Measurements from ENCODE around the gene NCAPG2. TPM values are rescaled to one million over a fixed set of nuclear protein-coding genes. Genes with fewer than 3 reads are reported as not detected.
"Not testable (repeated sequence)": the region's sequence is repeated elsewhere in the genome, so short reads cannot be mapped to it uniquely, and the experiment has no call there.

NCAPG2 gene
- total RNA-seq, 1 donor from 2014 or later, result 3.2 TPM

GRCh38 chr7:158631574-158632195 is 72.9 kb downstream of the NCAPG2 start:
- no peak for FAIRE-seq
- no peaks in the 10 kb centered on the region for H3K36me3 ChIP-seq (ENCODE audit: control insufficient read depth, insufficient read depth, low read length)

GRCh38 chr7:158626289-158626688 is 78.3 kb downstream of the NCAPG2 start:
- not testable (repeated sequence) for DNase-seq (ENCODE audit: low read depth); H3K36me3 ChIP-seq (ENCODE audit: control insufficient read depth, insufficient read depth, low read length); FAIRE-seq; H3K27me3 ChIP-seq (ENCODE audit: control insufficient read depth, insufficient read depth, low read length); H3K4me3 ChIP-seq (ENCODE audit: low read depth, low read length)

More at GRCh38 chr7:158631574-158632195, 72.9 kb downstream of the NCAPG2 start:
- TF ChIP-seq CTCF (IDR thresholded peaks at IDR 0.05; ENCODE audit: insufficient read depth, low read length, severe bottlenecking), result no peak
- DNase-seq (ENCODE audit: low read depth), result no peak
- H3K4me3 ChIP-seq (ENCODE audit: low read depth, low read length), result no peak overlapping the region
- H3K27me3 ChIP-seq (ENCODE audit: control insufficient read depth, insufficient read depth, low read length), result no peaks in the 10 kb centered on the region

- H3K4me3 ChIP-seq (ENCODE audit: low read depth, low read length), result no peak overlapping the region
- H3K36me3 ChIP-seq (ENCODE audit: control insufficient read depth, insufficient read depth, low read length), result no peaks in the 10 kb centered on the region
- no peak for FAIRE-seq
- DNase-seq (ENCODE audit: low read depth), result no peak
- no peaks in the 10 kb centered on the region for H3K27me3 ChIP-seq (ENCODE audit: control insufficient read depth, insufficient read depth, low read length)
- no peak for TF ChIP-seq CTCF (IDR thresholded peaks at IDR 0.05; ENCODE audit: insufficient read depth, low read length, severe bottlenecking)
Measured at GRCh38 chr7:158623241-158623640, 81.4 kb downstream of the NCAPG2 start.

GRCh38 chr7:158620839-158621441 is 83.7 kb downstream of the NCAPG2 start:
- H3K27me3 ChIP-seq (ENCODE audit: control insufficient read depth, insufficient read depth, low read length), result no peaks in the 10 kb centered on the region
- DNase-seq (ENCODE audit: low read depth), result no peak
- no peaks in the 10 kb centered on the region for H3K36me3 ChIP-seq (ENCODE audit: control insufficient read depth, insufficient read depth, low read length)
- H3K4me3 ChIP-seq (ENCODE audit: low read depth, low read length), result no peak overlapping the region
- no peak for FAIRE-seq
- TF ChIP-seq CTCF (IDR thresholded peaks at IDR 0.05; ENCODE audit: insufficient read depth, low read length, severe bottlenecking), result no peak

- DNase-seq (ENCODE audit: low read depth) (no peak), FAIRE-seq (no peak)
- no peak for TF ChIP-seq CTCF (IDR thresholded peaks at IDR 0.05; ENCODE audit: insufficient read depth, low read length, severe bottlenecking)
- no peaks in the 10 kb centered on the region for H3K27me3 ChIP-seq (ENCODE audit: control insufficient read depth, insufficient read depth, low read length)
- no peaks in the 10 kb centered on the region for H3K36me3 ChIP-seq (ENCODE audit: control insufficient read depth, insufficient read depth, low read length)
- H3K4me3 ChIP-seq (ENCODE audit: low read depth, low read length), result no peak overlapping the region
Measured at GRCh38 chr7:158620418-158620817, 84.2 kb downstream of the NCAPG2 start.

GRCh38 chr7:158618745-158619140 is 85.9 kb downstream of the NCAPG2 start:
- DNase-seq (ENCODE audit: low read depth) (no peak), FAIRE-seq (no peak)
- H3K36me3 ChIP-seq (ENCODE audit: control insufficient read depth, insufficient read depth, low read length), result no peaks in the 10 kb centered on the region
- H3K27me3 ChIP-seq (ENCODE audit: control insufficient read depth, insufficient read depth, low read length), result no peaks in the 10 kb centered on the region
- TF ChIP-seq CTCF (IDR thresholded peaks at IDR 0.05; ENCODE audit: insufficient read depth, low read length, severe bottlenecking), result no peak
- H3K4me3 ChIP-seq (ENCODE audit: low read depth, low read length), result no peak overlapping the region

Measured in bronchial epithelial cell (primary cell).